Daoy (cell line): Measurements from ENCODE around the gene ZBTB2. TPM values are rescaled to one million over a fixed set of nuclear protein-coding genes. Genes with fewer than 3 reads are reported as not detected.
"Not testable (repeated sequence)": the region's sequence is repeated elsewhere in the genome, so short reads cannot be mapped to it uniquely, and the experiment has no call there.

ENCODE experiments used
- DNase-seq: peaks from one replicate; pipeline ENCODE4 v3.0.0-alpha.2; 2015; ENCODE audit warnings: low read depth
- total RNA-seq: library from RNA; depleted of rRNA; stranded (reverse); fragments of >200 nt; shearing (Covaris generic); gene quantifications from 2 replicates; pipeline ENCODE4 v1.2.3, GENCODE V29; 2014

ZBTB2 gene
- total RNA-seq, 1 experiment from 2014 or later, result 22.1 TPM

DNA sequence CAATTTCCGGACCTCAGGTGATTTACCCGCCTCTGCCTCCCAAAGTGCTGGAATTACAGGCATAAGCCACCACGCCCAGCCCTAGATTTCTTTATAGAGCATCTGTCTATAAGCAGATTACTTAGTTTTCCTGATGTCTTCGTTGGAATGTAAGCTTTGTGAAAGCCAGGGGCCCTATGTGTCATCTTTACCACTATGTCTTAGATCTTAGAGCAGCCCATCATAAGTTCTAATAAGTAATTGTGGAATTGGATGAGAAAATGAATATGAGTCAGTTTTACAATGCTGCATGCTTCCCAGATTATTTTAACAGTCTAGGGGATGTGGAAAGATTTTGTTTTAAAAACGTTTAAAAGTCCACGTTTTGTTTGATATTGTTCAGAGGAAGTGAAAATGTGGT lies 9.1 kb upstream of the ZBTB2 start:
- DNase-seq, result no peak

DNA sequence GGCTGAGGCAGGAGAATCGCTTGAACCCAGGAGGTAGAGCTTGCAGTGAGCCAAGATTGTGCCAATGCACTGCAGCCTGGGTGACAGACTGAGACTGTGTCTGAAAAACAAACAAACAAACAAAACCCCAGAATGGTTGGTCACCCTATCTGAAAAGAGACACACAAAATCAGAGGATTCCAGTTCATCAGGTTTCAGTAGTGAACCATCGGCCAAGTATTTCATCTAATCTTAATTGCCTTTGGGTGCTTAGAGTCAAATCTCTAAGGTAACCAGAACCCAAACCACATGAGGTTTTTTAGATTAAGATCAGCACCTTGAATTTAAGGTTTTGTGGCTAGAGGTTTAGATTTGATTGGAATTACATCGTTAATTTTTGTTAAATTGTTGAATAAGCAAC lies 8.3 kb upstream of the ZBTB2 start:
- no peak for DNase-seq

GRCh38 chr6:151393410-151393809 lies 2.1 kb upstream of the ZBTB2 start:
- DNase-seq, result no peak

GRCh38 chr6:151392427-151392826 lies 1.1 kb upstream of the ZBTB2 start:
- no peak for DNase-seq

- DNase-seq, result peak; percentile 82
These were observed 398 bp downstream of the ZBTB2 start for GRCh38 chr6:151390851-151391470.

- peak; percentile 100 for DNase-seq
These were observed 996 bp downstream of the ZBTB2 start for GRCh38 chr6:151390276-151390850.

DNA sequence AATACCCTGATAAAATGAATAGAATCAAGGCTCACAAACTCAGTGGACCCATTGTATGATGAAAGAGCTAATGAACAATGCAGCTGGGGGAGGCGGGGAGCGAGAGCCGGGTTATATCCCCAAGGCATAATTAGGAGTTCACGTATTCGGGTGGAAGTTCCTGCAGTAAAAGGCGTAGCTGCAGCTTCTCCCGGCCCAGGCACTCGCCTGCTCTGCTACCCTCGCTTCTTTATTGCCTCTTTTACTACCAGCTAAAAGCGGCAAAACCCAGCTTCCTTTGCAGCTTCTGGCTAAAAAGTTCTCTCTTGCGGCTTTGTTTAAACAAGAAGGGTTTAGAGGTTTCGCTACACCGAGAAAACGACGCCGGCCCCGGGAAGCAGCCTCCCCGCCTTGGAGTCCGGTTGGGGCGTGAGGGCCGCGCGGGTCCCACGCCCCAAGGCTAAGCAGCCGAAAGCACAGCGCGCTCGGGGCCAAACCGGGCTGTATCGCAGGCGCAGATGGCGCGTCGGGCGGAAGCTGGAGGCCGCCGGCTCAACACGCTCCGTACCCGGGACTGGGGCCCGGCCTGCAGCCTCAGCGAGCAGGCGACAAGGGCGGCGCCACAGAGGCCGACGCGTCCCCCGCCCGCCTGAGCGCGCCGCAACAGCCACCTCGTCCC lies 1.6 kb downstream of the ZBTB2 start:
- DNase-seq, result peak; percentile 82

DNA sequence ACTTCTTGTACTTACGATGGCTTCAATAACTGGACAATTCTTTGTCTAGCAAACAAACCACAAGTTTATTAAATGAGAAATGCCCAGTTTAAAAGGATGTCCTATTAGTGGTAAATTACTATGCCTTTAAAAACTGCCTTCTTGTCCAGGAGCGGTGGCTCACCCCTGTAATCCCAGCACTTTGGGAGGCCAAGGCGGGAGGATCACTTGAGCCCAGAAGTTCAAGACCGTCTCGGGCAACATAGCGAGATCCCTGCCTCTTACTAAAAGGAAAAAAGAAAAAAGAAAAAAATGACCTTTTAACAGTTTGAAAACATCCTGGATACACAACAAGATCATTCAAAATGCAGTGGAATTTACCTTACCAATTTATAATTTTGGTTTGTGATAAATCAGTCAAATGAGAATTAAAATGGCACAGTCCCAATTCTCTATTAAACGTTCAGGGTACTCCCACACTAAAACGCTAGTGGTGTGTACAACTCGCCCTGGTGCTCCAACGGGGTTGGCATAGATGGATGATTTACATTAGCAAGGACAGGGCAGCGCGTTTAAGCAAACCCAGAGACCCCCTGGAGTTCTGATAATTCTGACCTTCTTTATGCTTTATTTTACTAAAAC lies 2.3 kb downstream of the ZBTB2 start:
- no peak for DNase-seq

DNA sequence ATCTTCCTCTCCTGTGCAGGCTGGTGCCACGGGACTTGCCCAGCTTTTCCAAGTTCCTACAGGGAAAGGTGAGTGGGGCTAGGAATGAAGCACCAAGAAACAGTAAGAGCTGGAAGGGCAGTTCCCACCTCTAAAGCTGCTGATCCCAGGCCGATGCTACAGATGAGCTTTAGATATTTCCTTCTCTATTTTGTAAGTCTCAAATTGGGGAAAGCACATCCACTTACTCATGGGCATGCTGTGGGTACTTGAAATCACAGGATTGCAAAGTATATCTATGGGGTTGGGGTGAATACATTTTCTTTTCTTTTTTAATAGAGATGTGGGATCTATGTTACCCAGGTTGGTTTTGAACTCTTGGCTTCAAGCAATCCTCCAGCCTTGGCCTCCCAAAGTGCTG lies 3.1 kb downstream of the ZBTB2 start:
- DNase-seq, result no peak

- no peak for DNase-seq
These were observed 4.0 kb downstream of the ZBTB2 start for GRCh38 chr6:151387175-151387970.

DNA sequence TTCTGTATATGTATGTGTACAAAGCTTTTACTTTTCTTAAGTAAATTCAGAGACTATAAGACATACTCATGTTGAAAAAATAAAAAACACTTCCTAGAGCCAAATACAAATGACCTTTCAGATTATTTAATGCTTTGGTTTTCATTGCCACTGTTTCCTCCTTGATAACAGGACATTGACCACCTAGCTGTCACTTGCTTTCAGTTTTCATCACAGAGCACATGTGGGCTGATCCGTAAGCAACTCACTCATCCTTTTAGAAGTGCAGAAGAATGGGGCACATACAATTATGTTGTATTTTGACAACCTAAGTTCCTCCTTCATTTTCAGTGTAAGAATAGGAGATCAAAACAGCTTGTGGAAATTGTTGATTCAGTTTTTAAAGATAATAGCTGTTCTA lies 6.2 kb downstream of the ZBTB2 start:
- DNase-seq, result no peak

DNA sequence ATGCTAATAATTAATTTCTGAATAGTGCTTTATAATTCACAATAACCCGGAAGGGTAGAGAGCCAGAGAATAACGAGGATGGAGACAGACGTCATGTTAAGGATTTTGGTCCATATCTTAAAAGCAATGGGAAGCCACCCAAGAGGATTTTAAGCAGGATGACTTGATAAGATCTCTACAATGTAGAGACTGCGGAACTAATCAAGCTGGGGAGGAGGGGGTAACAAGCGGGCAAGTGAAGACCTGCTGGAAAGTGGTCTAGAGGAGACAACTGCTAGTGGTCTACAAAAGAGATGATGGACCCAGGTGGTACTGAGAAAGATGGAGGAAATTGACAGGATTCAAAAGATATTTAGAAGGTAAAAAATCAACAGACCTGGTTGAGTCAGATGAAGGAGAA lies 7.2 kb downstream of the ZBTB2 start:
- no peak for DNase-seq

DNA sequence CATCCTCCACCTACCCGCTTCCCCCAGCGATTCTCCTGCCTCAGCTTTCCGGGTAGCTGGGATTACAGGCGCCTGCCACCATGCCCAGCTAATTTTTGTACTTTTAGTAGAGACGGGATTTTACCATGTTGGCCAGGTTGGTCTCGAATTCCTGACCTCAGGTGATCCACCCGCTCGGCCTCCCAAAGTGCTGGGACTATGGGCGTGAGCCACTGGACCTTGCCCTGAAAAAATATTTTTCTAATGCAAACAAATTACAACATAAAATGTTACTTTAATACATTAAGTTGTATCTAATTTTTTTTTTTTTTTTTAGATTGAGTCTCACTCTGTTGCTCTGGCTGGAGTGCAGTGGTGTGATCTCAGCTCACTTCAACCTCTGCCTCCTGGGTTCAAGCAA lies 8.7 kb downstream of the ZBTB2 start:
- DNase-seq, result not testable (repeated sequence)

GRCh38 chr6:151381722-151382121 lies 9.6 kb downstream of the ZBTB2 start:
- no peak for DNase-seq

GRCh38 chr6:151380848-151381205 lies 10.5 kb downstream of the ZBTB2 start:
- DNase-seq, result no peak

GRCh38 chr6:151379933-151380847 lies 11.2 kb downstream of the ZBTB2 start:
- no peak for DNase-seq

- no peak for DNase-seq
These were observed 14.3 kb downstream of the ZBTB2 start for GRCh38 chr6:151377095-151377494.

- DNase-seq, result no peak
These were observed 14.9 kb downstream of the ZBTB2 start for GRCh38 chr6:151376440-151376839.

- no peak for DNase-seq
These were observed 15.5 kb downstream of the ZBTB2 start for GRCh38 chr6:151375833-151376232.

DNA sequence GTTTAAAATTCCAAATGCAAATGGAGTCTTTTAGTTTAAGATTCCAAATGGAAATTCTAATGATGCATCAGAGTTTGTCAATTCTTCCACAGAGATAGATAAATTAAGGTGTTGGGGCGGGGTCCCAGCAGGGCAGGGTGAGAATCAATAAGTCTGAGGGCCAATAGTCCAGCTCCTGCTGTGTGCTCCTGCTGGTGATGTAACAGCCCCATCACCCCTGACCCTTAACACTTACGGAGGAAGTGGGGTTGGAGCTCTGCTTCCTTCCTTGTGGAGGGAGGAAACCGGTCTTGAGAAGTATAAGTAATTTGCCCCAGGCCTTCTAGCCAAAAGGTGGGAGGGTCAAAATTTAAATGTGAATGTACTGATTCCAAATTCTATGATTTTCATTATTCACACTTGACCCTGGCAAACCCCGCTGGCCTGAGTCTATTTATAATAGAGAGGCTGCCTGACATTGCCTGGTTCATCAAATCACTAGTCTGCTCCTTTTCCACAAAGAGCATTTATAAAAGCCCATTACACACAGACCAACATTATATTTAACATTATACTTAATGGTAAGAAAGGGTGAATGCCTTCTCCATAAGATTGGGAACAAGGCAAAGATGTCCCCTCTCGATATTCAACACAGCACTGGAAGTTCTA lies 17.2 kb downstream of the ZBTB2 start:
- DNase-seq, result no peak

GRCh38 chr6:151372164-151372563 lies 19.2 kb downstream of the ZBTB2 start:
- no peak for DNase-seq
